PC-3 (cell line): ENCODE data around the gene TOGARAM2. TPM values are rescaled to one million over a fixed set of nuclear protein-coding genes. Genes with fewer than 3 reads are reported as not detected.

Source experiments
- ATAC-seq: fragments of 200-7000 bp; cut with Tn5 transposase; 2 replicates; pipeline ENCODE4 v1.9.1; 2020; ENCODE audit warnings: mild to moderate bottlenecking, moderate library complexity
- BruUV-seq: library from RNA; stranded (reverse); fragments of 400-500 nt; replicated peaks from 2 replicates; lab custom pipeline; 2021; lab: Mats Ljungman, UMichigan
- CTCF ChIA-PET: fragments of 300-600 bp; sonication (Branson Sonifier 250); formaldehyde crosslinking; loops from one replicate; lab custom pipeline; 2022; ENCODE audit warnings: antibody characterized with exemption; lab: Charles Lee
- POLR2A ChIA-PET: fragments of 300-600 bp; sonication (Branson Sonifier 250); formaldehyde crosslinking; loops from one replicate; lab custom pipeline; 2022; ENCODE audit warnings: antibody characterized with exemption; ENCODE audit not compliant: unreplicated experiment; lab: Charles Lee
- DNase-seq: peaks from one replicate; pipeline ENCODE4 v3.0.0-alpha.2; 2015
- H2AFZ ChIP-seq: fragments of 300-600 bp; sonication (generic); 2 replicates; pipeline ENCODE4 v1.6.0; 2016; ENCODE audit warnings: antibody characterized with exemption, low read length
- H3F3A ChIP-seq: fragments of 300-600 bp; sonication (generic); one replicate; pipeline ENCODE4 v1.6.0; 2017; ENCODE audit warnings: antibody characterized with exemption, low read length, control low read depth, mild to moderate bottlenecking; ENCODE audit not compliant: unreplicated experiment
- H3K27ac ChIP-seq: fragments of 300-600 bp; sonication (generic); 2 replicates; pipeline ENCODE4 v1.5.1; 2016; ENCODE audit warnings: mild to moderate bottlenecking, low read length
- H3K27me3 ChIP-seq: fragments of 300-600 bp; sonication (generic); 2 replicates; pipeline ENCODE4 v1.6.1; 2016; ENCODE audit warnings: low read length, mixed read lengths
- H3K36me3 ChIP-seq: fragments of 300-600 bp; sonication (generic); 2 replicates; pipeline ENCODE4 v1.6.1; 2016; ENCODE audit warnings: low read depth, mixed run types, low read length, mixed read lengths
- H3K4me1 ChIP-seq: fragments of 300-600 bp; sonication (generic); 2 replicates; pipeline ENCODE4 v1.5.1; 2016; ENCODE audit warnings: low read length; ENCODE audit not compliant: insufficient read depth
- H3K4me2 ChIP-seq: fragments of 300-600 bp; sonication (generic); 2 replicates; pipeline ENCODE4 v1.6.0; 2016; ENCODE audit warnings: low read length
- H3K4me3 ChIP-seq: fragments of 300-600 bp; sonication (generic); 2 replicates; pipeline ENCODE4 v1.5.1; 2016; ENCODE audit warnings: mild to moderate bottlenecking, low read length, mixed read lengths
- H3K79me2 ChIP-seq: fragments of 300-600 bp; sonication (generic); 2 replicates; pipeline ENCODE4 v1.6.1; 2017; ENCODE audit warnings: low read length, mixed read lengths
- H3K9ac ChIP-seq: fragments of 300-600 bp; sonication (generic); 2 replicates; pipeline ENCODE4 v1.6.0; 2016; ENCODE audit warnings: mild to moderate bottlenecking, low read length
- H3K9me2 ChIP-seq: fragments of 300-600 bp; sonication (generic); replicated peaks from 2 replicates; pipeline ENCODE4 v1.6.1; 2016; ENCODE audit warnings: mixed run types, low read length, mixed read lengths
- H3K9me3 ChIP-seq: fragments of 300-600 bp; sonication (generic); 2 replicates; pipeline ENCODE4 v1.6.1; 2016; ENCODE audit warnings: low read length, mixed read lengths
- H4K20me1 ChIP-seq: fragments of 300-600 bp; sonication (generic); 2 replicates; pipeline ENCODE4 v1.6.1; 2016; ENCODE audit warnings: low read length, mixed read lengths
- CTCF ChIP-seq: fragments of 300-600 bp; sonication (generic); conservative IDR thresholded peaks from 2 replicates; pipeline ENCODE4 v1.5.1; 2017; ENCODE audit warnings: antibody characterized with exemption, low read depth, mild to moderate bottlenecking, low read length
- EZH2 ChIP-seq: fragments of 300-600 bp; sonication (generic); IDR thresholded peaks from one replicate; pipeline ENCODE4 v1.6.1; 2017; ENCODE audit warnings: antibody characterized with exemption, mild to moderate bottlenecking, low read length; ENCODE audit not compliant: unreplicated experiment
- EZH2phosphoT487 ChIP-seq: fragments of 300-600 bp; sonication (generic); IDR thresholded peaks from 2 replicates; pipeline ENCODE4 v1.6.1; 2018; ENCODE audit warnings: mild to moderate bottlenecking, antibody characterized with exemption, low read length, borderline replicate concordance
- intact Hi-C: fragments of 100-400 bp; cut with micrococcal nuclease; formaldehyde crosslinking; loops from 2 replicates; pipeline ENCODE4 v1.9.0; 2023
- total RNA-seq: library from RNA; depleted of rRNA; stranded (reverse); fragments of >200 nt; gene quantifications from 2 replicates; pipeline ENCODE4 v1.2.3, GENCODE V29; 2014

The TOGARAM2 gene
- total RNA-seq, 1 experiment from 2014 or later, result not detected

- Histone ChIP-seq H3K79me2 (no peaks in the 10 kb centered on the region), H3K4me1 (no peaks in the 10 kb centered on the region), H3F3A (no peaks in the 10 kb centered on the region), H3K9me3 (no peaks in the 10 kb centered on the region), H3K27me3 (no peaks in the 10 kb centered on the region), H4K20me1 (no peaks in the 10 kb centered on the region), H2AFZ (no peak overlapping the region), H3K9me2 (no peaks in the 10 kb centered on the region), H3K27ac (no peak overlapping the region), H3K4me3 (no peak overlapping the region), H3K36me3 (no peaks in the 10 kb centered on the region), H3K4me2 (no peak overlapping the region), H3K9ac (no peak overlapping the region)
- no peak for ATAC-seq
- ChIA-PET POLR2A (no interaction called here), CTCF (no interaction called here)
- no TSS peak for BruUV-seq
- no peak for DNase-seq
- intact Hi-C loops, result no loop called here
- TF ChIP-seq EZH2phosphoT487 (no peak), CTCF (no peak), EZH2 (no peak)
These were observed 79.3 kb downstream of the TOGARAM2 start for GRCh38 chr2:29060441-29060840.

DNA sequence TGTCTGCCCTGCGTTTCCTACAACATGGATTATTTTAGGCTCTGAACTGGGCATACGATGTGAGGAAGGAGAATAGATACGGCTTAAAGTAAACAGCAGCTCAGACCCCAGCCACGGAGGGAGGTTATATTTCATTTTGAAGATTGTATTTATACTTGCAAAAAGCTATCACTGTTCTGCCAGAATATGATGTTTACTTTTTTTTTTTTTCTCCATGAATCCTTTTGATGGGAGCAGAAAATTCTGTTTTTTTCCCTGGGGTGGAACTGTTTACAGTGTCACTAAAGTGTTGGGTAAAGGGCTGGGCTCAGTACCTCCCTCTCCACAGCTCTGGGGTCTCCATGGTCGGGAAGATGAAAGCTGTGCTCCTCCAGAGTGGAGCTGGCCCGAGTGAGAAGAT, 80.1 kb downstream of the TOGARAM2 start:
- no peak overlapping the region for H3K4me3 ChIP-seq
- no peaks in the 10 kb centered on the region for H3K4me1 ChIP-seq
- ATAC-seq (no peak), DNase-seq (no peak)
- BruUV-seq, result no TSS peak
- no peaks in the 10 kb centered on the region for H3F3A ChIP-seq
- H3K9me3 ChIP-seq, result no peaks in the 10 kb centered on the region
- TF ChIP-seq EZH2, result no peak
- TF ChIP-seq CTCF, result no peak
- TF ChIP-seq EZH2phosphoT487, result no peak
- H3K36me3 ChIP-seq, result no peaks in the 10 kb centered on the region
- POLR2A ChIA-PET, result no interaction called here
- CTCF ChIA-PET, result no interaction called here
- H3K27ac ChIP-seq, result no peak overlapping the region
- intact Hi-C loops, result no loop called here
- H4K20me1 ChIP-seq, result no peaks in the 10 kb centered on the region
- H3K79me2 ChIP-seq, result no peaks in the 10 kb centered on the region
- no peak overlapping the region for H3K4me2 ChIP-seq
- no peak overlapping the region for H3K9ac ChIP-seq
- no peaks in the 10 kb centered on the region for H3K27me3 ChIP-seq
- no peak overlapping the region for H2AFZ ChIP-seq
- H3K9me2 ChIP-seq, result no peaks in the 10 kb centered on the region

DNA sequence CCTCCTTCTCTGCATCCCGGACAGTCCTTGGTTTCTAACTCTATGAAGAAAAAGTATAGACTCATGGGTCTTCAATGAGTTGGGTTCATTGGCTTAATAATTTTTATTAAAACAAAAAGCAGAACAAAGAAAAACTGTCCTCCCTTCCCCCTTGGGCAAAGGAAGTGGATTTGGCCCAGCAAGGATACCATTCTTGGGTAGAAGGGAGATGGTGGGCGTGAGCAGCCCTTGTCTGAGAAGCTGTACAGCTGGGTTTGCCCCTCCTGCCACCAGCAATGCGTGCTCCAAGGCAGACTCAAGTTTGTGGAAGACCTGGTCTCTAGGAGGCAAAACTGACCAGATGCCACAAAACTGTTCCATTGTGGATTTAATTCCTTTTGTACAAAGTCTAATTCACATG, 80.5 kb downstream of the TOGARAM2 start:
- no peak overlapping the region for H3K4me3 ChIP-seq
- POLR2A ChIA-PET, result no interaction called here
- TF ChIP-seq CTCF (no peak), EZH2phosphoT487 (no peak), EZH2 (no peak)
- no peak overlapping the region for H3K4me2 ChIP-seq
- H3K4me1 ChIP-seq, result no peaks in the 10 kb centered on the region
- no peaks in the 10 kb centered on the region for H3K27me3 ChIP-seq
- no peaks in the 10 kb centered on the region for H4K20me1 ChIP-seq
- no peaks in the 10 kb centered on the region for H3K9me3 ChIP-seq
- H3K9ac ChIP-seq, result no peak overlapping the region
- H3K9me2 ChIP-seq, result no peaks in the 10 kb centered on the region
- ATAC-seq, result no peak
- no peak for DNase-seq
- no TSS peak for BruUV-seq
- CTCF ChIA-PET, result no interaction called here
- no peaks in the 10 kb centered on the region for H3F3A ChIP-seq
- no peaks in the 10 kb centered on the region for H3K36me3 ChIP-seq
- no peak overlapping the region for H3K27ac ChIP-seq
- no peaks in the 10 kb centered on the region for H3K79me2 ChIP-seq
- intact Hi-C loops, result no loop called here
- H2AFZ ChIP-seq, result no peak overlapping the region
